ENCODE measurements around the gene RILP. TPM values are rescaled to one million over a fixed set of nuclear protein-coding genes. Genes with fewer than 3 reads are reported as not detected.
"Not testable (repeated sequence)": the region's sequence is repeated elsewhere in the genome, so short reads cannot be mapped to it uniquely, and the experiment has no call there.

The RILP gene
- total RNA-seq, 4 donors from 2014 or later = 1.5 to 13.3 (median 8.5) TPM

DNA sequence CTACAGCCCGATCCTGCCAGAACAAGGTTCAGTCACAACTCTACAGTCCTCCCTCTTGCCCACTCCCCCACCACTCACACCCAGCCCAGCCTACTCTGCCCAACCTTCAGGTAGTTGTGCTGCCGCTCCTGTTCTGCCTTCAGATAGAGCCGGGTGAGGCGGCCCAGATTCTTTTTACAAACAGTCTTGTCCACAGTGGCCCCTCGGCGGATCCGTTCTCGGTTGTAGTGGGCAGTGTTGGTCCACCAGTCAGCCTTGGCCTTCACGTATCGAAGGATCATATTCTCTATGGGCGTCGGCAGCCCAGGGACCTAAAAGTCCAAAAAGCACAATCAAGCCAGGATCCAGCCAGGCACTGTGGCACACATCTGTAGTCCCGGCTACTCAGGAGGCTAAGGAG lies 26.7 kb upstream of the RILP start:
- no peak overlapping the region for H3K4me3 ChIP-seq
- no peaks in the 10 kb centered on the region for H3K36me3 ChIP-seq
- H3K27me3 ChIP-seq = no peaks in the 10 kb centered on the region
- DNase-seq = no peak
- no peak overlapping the region for H3K27ac ChIP-seq
- no peaks in the 10 kb centered on the region for H3K4me1 ChIP-seq
- no peak for TF ChIP-seq POLR2A (IDR thresholded peaks at IDR 0.05)
- TF ChIP-seq, protein P1, sequence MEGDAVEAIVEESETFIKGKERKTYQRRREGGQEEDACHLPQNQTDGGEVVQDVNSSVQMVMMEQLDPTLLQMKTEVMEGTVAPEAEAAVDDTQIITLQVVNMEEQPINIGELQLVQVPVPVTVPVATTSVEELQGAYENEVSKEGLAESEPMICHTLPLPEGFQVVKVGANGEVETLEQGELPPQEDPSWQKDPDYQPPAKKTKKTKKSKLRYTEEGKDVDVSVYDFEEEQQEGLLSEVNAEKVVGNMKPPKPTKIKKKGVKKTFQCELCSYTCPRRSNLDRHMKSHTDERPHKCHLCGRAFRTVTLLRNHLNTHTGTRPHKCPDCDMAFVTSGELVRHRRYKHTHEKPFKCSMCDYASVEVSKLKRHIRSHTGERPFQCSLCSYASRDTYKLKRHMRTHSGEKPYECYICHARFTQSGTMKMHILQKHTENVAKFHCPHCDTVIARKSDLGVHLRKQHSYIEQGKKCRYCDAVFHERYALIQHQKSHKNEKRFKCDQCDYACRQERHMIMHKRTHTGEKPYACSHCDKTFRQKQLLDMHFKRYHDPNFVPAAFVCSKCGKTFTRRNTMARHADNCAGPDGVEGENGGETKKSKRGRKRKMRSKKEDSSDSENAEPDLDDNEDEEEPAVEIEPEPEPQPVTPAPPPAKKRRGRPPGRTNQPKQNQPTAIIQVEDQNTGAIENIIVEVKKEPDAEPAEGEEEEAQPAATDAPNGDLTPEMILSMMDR (IDR thresholded peaks at IDR 0.05) = no peak
- no peaks in the 10 kb centered on the region for H3K9me3 ChIP-seq
- intact Hi-C loops (cut with DNase I; ENCODE audit: low total_unique reads) = no loop called here

DNA sequence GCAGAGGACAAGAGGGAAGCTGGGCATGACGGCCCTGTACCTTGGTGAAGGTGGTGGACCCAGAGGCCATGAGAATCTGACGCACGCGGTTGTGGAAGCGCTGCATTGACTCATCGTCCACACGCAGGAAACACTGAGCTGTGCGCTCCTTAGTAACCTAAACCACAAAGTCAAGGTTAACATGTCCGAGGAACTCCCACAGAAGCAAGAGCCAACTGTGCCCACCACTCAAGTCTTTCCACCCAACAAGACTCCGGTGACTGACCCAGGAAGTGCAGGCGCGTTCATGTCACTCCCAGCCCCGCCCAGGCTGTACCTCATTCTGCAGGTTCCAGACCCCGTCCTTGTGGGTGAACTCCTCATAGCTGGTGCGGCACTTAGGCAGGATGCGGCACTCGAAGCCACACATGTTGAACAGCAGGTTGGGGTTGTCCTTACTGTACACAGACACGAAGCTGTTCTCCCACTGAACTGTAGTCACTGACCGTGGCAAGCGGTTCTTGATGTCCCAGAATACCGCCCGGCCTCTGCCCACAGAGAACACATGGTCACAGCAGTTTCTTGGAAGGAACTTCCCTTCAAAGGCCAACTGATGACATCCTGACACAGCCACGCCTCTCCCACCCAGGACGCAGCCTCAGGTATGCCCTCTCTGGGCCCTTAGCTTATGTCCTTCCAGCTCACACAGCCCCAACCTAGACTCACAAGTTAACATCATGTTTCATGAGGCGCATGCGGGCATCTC lies 23.5 kb upstream of the RILP start:
- TF ChIP-seq POLR2A (IDR thresholded peaks at IDR 0.05) = no peak
- TF ChIP-seq, protein P1 (IDR thresholded peaks at IDR 0.05) = no peak
- intact Hi-C loops (cut with DNase I; ENCODE audit: low total_unique reads) = no loop called here
- no peaks in the 10 kb centered on the region for H3K9me3 ChIP-seq
- no peaks in the 10 kb centered on the region for H3K36me3 ChIP-seq
- H3K27ac ChIP-seq = no peak overlapping the region
- H3K27me3 ChIP-seq = no peaks in the 10 kb centered on the region
- no peak for DNase-seq
- H3K4me1 ChIP-seq = peaks cover 0 to 10% of the 10 kb centered on the region in 2 donors
- H3K4me3 ChIP-seq = no peak overlapping the region

DNA sequence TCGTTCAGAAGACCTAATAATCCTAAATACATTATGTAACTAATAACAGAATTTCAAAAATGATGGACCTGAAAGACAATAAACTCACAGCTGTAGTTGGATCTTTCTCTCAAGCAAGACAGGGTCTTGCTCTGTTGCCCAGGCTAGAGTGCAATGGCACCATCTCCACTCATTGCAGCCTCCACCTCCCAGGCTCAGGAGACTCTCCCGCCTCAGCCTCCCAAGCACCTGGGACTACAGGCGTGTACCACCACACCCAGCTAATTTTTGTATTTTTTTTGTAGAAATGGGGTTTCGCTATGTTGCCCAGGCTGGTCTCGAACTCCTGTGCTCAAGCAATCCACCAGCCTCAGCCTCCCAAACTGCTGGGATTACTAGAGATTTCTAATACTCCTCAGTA lies 14.3 kb upstream of the RILP start:
- H3K9me3 ChIP-seq; H3K36me3 ChIP-seq; H3K27ac ChIP-seq; DNase-seq; H3K27me3 ChIP-seq; H3K4me1 ChIP-seq; intact Hi-C loops (cut with DNase I; ENCODE audit: low total_unique reads); H3K4me3 ChIP-seq: not testable (repeated sequence)

DNA sequence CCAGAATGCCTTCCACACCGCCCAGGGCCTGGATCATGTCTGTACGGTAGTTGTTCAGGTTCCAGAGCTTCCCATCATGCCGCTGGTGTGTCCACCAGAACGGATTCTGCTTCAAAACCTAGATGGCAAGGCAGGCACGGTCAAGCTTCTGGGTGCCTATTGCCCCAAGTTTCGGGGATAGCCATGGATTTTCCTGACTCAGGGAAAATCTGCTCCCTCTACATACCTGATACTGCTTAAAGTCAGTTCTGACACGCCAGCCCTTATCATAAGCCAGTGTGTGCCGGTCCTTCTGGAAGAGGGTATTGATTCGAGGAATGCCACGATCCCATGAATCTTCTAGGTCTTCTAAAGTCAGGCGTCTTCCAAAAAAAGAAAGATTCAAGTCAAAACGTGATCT lies 11.4 kb upstream of the RILP start:
- Histone ChIP-seq H3K9me3 (no peaks in the 10 kb centered on the region), H3K4me3 (no peak overlapping the region), H3K36me3 (no peaks in the 10 kb centered on the region), H3K27ac (no peak overlapping the region), H3K4me1 (no peaks in the 10 kb centered on the region), H3K27me3 (no peaks in the 10 kb centered on the region)
- DNase-seq = no peak
- TF ChIP-seq, protein P1 (IDR thresholded peaks at IDR 0.05) = no peak
- TF ChIP-seq POLR2A (IDR thresholded peaks at IDR 0.05) = no peak
- intact Hi-C loops (cut with DNase I; ENCODE audit: low total_unique reads) = no loop called here

DNA sequence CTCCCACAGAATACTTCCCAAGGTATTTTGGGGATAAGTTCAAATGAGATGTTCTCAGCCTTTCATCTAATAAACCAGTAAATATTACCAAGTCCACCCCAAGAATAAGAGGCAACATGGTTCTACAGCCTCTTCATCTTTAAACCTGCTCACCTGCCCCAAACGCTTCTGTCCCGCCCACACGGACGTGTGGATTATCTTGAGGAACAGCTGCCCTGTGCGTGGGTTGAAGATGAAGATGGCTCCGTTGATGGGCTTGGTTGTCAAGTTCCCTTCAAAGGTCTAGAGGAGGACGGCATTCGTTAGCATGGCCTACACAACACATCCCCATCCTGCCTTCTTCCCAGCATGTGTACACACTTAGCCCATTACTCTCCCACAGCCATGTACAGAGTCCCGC lies 8.4 kb upstream of the RILP start:
- DNase-seq = no peak
- intact Hi-C loops (cut with DNase I; ENCODE audit: low total_unique reads) = no loop called here
- Histone ChIP-seq H3K36me3 (no peaks in the 10 kb centered on the region), H3K4me3 (no peak overlapping the region), H3K27me3 (no peaks in the 10 kb centered on the region), H3K4me1 (no peaks in the 10 kb centered on the region), H3K9me3 (no peaks in the 10 kb centered on the region), H3K27ac (no peak overlapping the region)
- no peak for TF ChIP-seq POLR2A (IDR thresholded peaks at IDR 0.05)
- TF ChIP-seq, protein P1 (IDR thresholded peaks at IDR 0.05) = no peak

Data from uterus (tissue), 4 donors.